ENCODE measurements around the gene TMEM254. TPM values are rescaled to one million over a fixed set of nuclear protein-coding genes. Genes with fewer than 3 reads are reported as not detected.
A peak's percentile ranks its signal among the peaks of the same experiment; 100 is the strongest.
"Not testable (repeated sequence)": the region's sequence is repeated elsewhere in the genome, so short reads cannot be mapped to it uniquely, and the experiment has no call there.

Gene TMEM254, protein sequence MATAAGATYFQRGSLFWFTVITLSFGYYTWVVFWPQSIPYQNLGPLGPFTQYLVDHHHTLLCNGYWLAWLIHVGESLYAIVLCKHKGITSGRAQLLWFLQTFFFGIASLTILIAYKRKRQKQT
- 10 to 100 TPM; 52.7 to 95.9 TPM for total RNA-seq

DNA sequence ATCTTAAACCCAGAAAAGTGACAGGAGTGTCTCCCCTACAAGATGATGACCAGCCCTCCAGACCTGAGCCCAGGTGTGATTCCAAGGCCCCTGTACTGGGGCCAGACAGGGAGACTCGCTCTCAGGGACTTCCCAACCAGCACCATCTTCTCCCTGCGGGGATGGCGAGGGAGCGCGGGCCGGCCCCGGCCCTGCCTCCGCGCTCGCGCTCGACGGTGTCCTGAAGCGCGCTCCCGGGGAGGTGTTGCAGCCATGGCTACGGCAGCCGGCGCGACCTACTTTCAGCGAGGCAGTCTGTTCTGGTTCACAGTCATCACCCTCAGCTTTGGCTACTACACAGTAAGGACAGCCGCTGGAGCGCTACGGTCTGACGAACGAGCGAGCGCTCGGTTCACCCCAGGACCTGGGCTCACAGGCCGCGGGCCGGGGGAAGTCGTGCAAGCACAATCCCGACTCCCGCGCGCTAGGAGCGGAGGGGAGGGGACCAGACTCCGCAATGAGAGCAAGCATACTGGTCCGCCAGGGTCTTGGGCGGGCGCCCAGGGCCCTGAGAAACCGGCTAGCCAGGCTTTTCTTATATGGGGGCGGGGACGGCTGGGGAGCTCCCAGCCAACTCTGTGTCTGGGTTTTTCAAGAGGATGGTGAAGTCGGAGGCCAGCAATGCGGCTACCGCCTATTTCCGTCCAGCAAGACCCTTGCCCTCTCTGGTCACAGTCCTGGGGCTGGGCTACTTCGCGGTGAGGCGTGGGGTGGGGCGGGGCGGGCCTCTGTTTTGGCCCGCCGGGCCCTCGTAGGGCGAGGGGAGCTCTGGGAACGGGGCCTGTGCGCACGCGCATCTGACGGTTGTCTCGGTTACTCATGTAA, at the start of gene TMEM254:
TMEM254 (plus strand) TSS at position 218 of the 864 bp plus-strand sequence; CDS start at position 253, 35 bp downstream.
- Histone ChIP-seq H3K27ac (peak within 1 kb of the TSS; percentile 90 to 92), H3K4me3 (peak within 1 kb of the TSS; percentile 63 to 76), H3K27me3 (replicated peaks; ENCODE audit: insufficient read depth) (no peaks in the 10 kb centered on the region), H3K9me3 (no peaks in the 10 kb centered on the region), H3K4me1 (replicated peaks) (peaks cover 5% of the 10 kb centered on the region), H3K36me3 (no peaks in the 10 kb centered on the region)
- WGBS: under 1% methylated on average over 62 of the region's 64 CpGs
- intact Hi-C loops (cut with DNase I): loop anchor here (2.0 kb wide), 1 partner anchor 128 kb away; no protein-coding TSS in a partner anchor
- TF ChIP-seq, protein P1, sequence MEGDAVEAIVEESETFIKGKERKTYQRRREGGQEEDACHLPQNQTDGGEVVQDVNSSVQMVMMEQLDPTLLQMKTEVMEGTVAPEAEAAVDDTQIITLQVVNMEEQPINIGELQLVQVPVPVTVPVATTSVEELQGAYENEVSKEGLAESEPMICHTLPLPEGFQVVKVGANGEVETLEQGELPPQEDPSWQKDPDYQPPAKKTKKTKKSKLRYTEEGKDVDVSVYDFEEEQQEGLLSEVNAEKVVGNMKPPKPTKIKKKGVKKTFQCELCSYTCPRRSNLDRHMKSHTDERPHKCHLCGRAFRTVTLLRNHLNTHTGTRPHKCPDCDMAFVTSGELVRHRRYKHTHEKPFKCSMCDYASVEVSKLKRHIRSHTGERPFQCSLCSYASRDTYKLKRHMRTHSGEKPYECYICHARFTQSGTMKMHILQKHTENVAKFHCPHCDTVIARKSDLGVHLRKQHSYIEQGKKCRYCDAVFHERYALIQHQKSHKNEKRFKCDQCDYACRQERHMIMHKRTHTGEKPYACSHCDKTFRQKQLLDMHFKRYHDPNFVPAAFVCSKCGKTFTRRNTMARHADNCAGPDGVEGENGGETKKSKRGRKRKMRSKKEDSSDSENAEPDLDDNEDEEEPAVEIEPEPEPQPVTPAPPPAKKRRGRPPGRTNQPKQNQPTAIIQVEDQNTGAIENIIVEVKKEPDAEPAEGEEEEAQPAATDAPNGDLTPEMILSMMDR (IDR thresholded peaks at IDR 0.05): no peak
- TF ChIP-seq POLR2AphosphoS5 (IDR thresholded peaks at IDR 0.05) (peak; percentile 72), POLR2A (IDR thresholded peaks at IDR 0.05) (no peak)
- peak; percentile 88 for DNase-seq (ENCODE audit: low spot score)

DNA sequence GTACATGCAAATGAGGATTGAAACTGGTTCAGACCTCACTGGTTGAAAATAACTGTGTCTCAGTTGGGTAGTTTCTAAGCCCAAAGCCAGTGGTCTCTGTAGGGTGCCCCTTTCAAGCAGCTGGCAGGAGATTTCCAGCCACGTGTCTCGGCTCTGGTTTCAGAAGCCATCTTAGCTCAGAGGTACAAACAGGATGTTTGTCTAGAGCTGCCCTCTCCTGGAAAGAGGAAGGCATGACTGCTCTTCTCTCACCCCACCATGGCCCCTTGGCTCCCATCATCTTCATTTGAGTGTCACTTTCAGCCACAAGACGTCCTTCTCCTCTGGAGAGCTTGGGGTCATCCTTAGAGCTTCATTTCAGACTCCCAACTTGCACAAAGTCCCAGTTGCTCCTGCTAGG, 49.3 kb upstream of the TMEM254 start:
- DNase-seq (ENCODE audit: low spot score); H3K9me3 ChIP-seq; H3K4me3 ChIP-seq; H3K27ac ChIP-seq; H3K4me1 ChIP-seq (replicated peaks); H3K27me3 ChIP-seq (replicated peaks; ENCODE audit: insufficient read depth); intact Hi-C loops (cut with DNase I); H3K36me3 ChIP-seq: not testable (repeated sequence)
- TF ChIP-seq, protein P1 (IDR thresholded peaks at IDR 0.05): peak in 1 of 4 experiments; percentile 13
- WGBS: 50% methylated on average over 3 of the region's 3 CpGs

DNA sequence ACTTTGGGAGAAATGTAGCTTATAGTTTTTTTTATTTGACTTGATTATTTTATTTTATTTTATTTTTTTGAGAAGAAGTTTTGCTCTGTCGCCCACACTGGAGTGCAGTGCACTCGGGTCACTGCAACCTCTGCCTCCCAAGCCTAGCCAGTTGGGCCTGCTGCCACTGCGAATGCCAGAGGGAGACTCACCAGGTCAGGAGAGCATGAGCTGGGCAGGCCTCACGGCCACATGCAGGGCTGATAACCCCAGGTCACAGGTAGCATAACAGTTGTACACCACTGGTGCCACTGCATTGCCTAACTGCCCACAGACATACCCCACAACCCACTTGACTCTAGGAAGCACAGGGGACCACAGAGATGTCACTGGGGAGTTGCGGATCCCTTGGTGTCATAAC, 48.6 kb upstream of the TMEM254 start:
- H3K36me3 ChIP-seq; H3K4me3 ChIP-seq; H3K9me3 ChIP-seq; DNase-seq (ENCODE audit: low spot score); H3K27me3 ChIP-seq (replicated peaks; ENCODE audit: insufficient read depth); intact Hi-C loops (cut with DNase I); H3K27ac ChIP-seq; H3K4me1 ChIP-seq (replicated peaks): not testable (repeated sequence)
- 79% methylated on average over 5 of the region's 5 CpGs for WGBS

DNA sequence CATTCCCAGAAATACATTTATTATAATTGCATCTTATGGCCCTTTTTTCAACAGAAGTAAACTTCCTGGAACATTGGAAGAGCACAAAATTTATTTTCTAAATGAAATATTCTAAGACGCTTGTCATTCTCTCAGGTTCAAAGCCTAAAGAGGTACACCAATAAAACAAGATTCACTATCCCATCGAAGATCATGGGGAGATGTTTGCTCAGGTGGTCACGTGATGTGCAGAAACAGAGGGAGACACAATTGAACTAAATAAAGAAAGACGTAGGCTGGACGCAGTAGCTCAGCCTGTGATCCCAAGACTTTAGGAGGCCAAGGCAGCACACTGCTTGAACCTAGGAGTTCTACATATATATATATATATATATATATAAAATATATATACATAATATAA, 46.0 kb upstream of the TMEM254 start:
- Histone ChIP-seq H3K27ac (no peak overlapping the region), H3K9me3 (no peaks in the 10 kb centered on the region), H3K4me3 (no peak overlapping the region), H3K4me1 (replicated peaks) (no peaks in the 10 kb centered on the region), H3K36me3 (no peaks in the 10 kb centered on the region), H3K27me3 (replicated peaks; ENCODE audit: insufficient read depth) (no peaks in the 10 kb centered on the region)
- intact Hi-C loops (cut with DNase I): no loop called here
- TF ChIP-seq POLR2AphosphoS5 (IDR thresholded peaks at IDR 0.05): no peak
- TF ChIP-seq, protein P1 (IDR thresholded peaks at IDR 0.05): no peak
- no peak for TF ChIP-seq POLR2A (IDR thresholded peaks at IDR 0.05)
- WGBS: 60% methylated on average over 5 of the region's 5 CpGs
- DNase-seq (ENCODE audit: low spot score): no peak

DNA sequence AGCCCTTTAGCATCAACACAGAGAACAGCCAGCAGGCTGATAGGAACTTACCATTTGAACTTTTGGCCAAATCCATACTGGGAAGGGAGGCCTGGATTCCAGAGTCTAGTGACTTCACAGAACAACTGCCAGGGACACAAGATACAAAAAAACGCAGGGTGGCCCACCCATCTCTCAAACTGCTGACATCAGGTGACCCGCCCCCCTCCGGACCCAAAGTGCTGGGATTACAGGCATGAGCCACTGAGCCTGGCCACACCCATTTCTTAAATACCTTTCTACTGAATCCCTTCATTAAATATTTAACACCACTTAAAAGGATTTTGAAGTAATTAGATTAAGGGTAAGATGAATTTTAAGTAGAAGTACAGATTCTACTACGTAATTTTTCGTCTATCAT, 43.7 kb upstream of the TMEM254 start:
- WGBS: 84% methylated on average over 5 of the region's 5 CpGs
- DNase-seq (ENCODE audit: low spot score); H3K27ac ChIP-seq; H3K9me3 ChIP-seq; H3K4me3 ChIP-seq; H3K4me1 ChIP-seq (replicated peaks); H3K27me3 ChIP-seq (replicated peaks; ENCODE audit: insufficient read depth); H3K36me3 ChIP-seq; intact Hi-C loops (cut with DNase I): not testable (repeated sequence)

DNA sequence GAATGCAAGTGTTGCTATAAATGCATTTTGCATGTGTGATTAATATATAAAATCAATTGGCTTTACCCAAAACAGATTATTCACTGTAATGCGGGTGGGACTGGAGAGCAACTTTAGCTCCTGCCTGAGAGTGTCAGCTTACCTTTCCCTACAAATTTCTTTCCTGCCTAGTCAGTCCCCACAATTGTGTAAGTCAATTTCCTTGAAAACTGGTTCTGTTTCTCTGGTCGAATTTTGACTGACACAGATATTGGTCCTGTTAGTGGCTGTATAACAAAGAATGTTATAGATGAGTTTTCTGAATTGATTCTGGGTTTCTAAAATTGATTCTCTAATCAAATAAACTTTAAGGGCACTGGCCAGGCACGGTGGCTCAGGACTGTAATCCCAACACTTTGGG, 43.0 kb upstream of the TMEM254 start:
- H3K4me1 ChIP-seq (replicated peaks); H3K36me3 ChIP-seq; intact Hi-C loops (cut with DNase I); H3K27ac ChIP-seq; H3K9me3 ChIP-seq; DNase-seq (ENCODE audit: low spot score); H3K4me3 ChIP-seq; H3K27me3 ChIP-seq (replicated peaks; ENCODE audit: insufficient read depth): not testable (repeated sequence)
- WGBS: 63% methylated on average over 3 of the region's 3 CpGs

DNA sequence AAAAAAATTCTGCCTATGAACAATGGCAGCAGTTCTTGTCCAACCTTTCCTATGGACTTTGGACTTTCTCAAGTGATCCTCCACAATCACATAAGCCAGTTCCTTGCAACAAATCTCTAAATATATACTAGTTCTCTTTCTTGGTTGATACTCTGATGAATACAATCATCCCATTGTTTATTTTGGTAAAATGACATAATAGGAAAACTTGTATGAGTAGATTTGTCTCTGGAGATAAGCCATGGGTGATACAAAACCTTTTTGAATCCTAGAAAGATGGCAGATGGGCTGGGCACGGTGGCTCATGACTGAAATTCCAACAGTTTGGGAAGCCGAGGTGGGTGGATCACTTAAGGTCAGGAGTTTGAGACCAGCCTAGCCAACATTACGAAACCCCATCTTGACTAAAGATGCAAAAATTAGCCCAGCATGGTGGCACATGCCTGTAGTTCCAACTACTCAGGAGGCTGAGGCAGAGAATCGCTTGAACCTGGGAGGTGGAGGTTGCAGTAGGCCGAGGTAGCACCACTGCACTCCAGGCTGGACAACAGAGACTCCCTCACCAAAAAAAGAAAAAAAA, 41.5 kb upstream of the TMEM254 start:
- WGBS: 93% methylated on average over 5 of the region's 5 CpGs
- not testable (repeated sequence) for H3K4me3 ChIP-seq, H3K27ac ChIP-seq

DNA sequence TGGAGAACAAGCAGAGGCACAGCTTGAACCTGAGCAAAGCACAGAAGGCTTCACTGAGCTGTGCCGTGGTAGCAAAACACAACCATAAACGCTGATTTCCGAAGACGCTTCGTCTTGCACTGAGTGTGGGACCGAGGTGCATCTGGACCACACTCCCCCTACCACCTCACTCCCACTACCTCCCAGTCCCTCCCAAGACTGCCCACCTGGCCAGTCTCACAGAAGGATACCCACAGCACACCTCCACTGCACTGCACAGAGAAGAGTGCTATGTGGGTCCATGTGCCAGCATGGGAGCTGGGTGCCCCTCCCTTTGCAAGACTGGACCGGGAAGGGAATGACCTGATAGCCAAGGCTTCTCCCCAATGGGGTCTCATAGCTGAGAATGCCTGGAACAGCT, 40.2 kb upstream of the TMEM254 start:
- H3K9me3 ChIP-seq; H3K4me3 ChIP-seq; H3K36me3 ChIP-seq; DNase-seq (ENCODE audit: low spot score); H3K27me3 ChIP-seq (replicated peaks; ENCODE audit: insufficient read depth); H3K27ac ChIP-seq; H3K4me1 ChIP-seq (replicated peaks); intact Hi-C loops (cut with DNase I): not testable (repeated sequence)
- WGBS: 45% methylated on average over 1 of the region's 7 CpGs

More for the DNA sequence above, 41.5 kb upstream of the TMEM254 start:
- H3K9me3 ChIP-seq; H3K27me3 ChIP-seq (replicated peaks; ENCODE audit: insufficient read depth); DNase-seq (ENCODE audit: low spot score); H3K4me1 ChIP-seq (replicated peaks); H3K36me3 ChIP-seq; intact Hi-C loops (cut with DNase I): not testable (repeated sequence)

Measured in prostate gland (tissue), 2 donors.